Breast epithelium (tissue), 3 donors: ENCODE data around the gene JMJD1C.

Source experiments
- CTCF ChIP-seq, 3 donors: fragments of 450-650 bp; IDR thresholded peaks; one replicate each; pipeline ENCODE4 v1.5.1; 2016 to 2017; ENCODE audit warnings: antibody characterized with exemption in 3 of 3, mild to moderate bottlenecking in 3 of 3, moderate library complexity in 3 of 3
- POLR2A ChIP-seq: fragments of 450-650 bp; IDR thresholded peaks from one replicate; pipeline ENCODE4 v1.6.1; 2016; ENCODE audit warnings: antibody characterized with exemption, mild to moderate bottlenecking, moderate library complexity
- POLR2AphosphoS5 ChIP-seq, 3 donors: sonication (generic); formaldehyde crosslinking; IDR thresholded peaks; one replicate each; pipeline ENCODE4 v1.6.1; 2017; ENCODE audit warnings: antibody characterized with exemption in 3 of 3

- TF ChIP-seq CTCF (IDR thresholded peaks at IDR 0.05): no peak
- no peak for TF ChIP-seq POLR2A
- no peak for TF ChIP-seq POLR2AphosphoS5 (IDR thresholded peaks at IDR 0.05)
These were observed 238.4 kb downstream of the JMJD1C start for GRCh38 chr10:63227207-63227895.
